ENCODE measurements around the gene AHDC1. TPM values are rescaled to one million over a fixed set of nuclear protein-coding genes. Genes with fewer than 3 reads are reported as not detected.

AHDC1 gene
- total and polyA plus RNA-seq, 10 of the 15 experiments (the other 5 are each of a cell fraction or from before 2014, with no cell fraction given), result 0.21 to 13.0 (median 1.4) TPM

GRCh38 chr1:27601771-27602461 lies 2.0 kb downstream of the AHDC1 start:
- ChIA-PET POLR2A (interaction anchor here (0.5 to 1.6 kb wide), 13 partner anchors 11 to 670 kb away, joined by 3 to 7 read pairs (median 3); no protein-coding TSS in a partner anchor), RAD21 (ENCODE audit: unreplicated experiment) (interaction anchor here (0.5 to 11.0 kb wide), 24 partner anchors 23 to 490 kb away, joined by 3 to 181 read pairs (median 4); partner anchors contain the start of genes FAM76A and STX12), CTCF (interaction anchor here (0.6 to 10.4 kb wide), 23 partner anchors 8 to 305 kb away, joined by 3 to 155 read pairs (median 4); no protein-coding TSS in a partner anchor), SMC1A (ENCODE audit: uncharacterized antibody, unreplicated experiment) (interaction anchor here (0.9 to 4.0 kb wide), 18 partner anchors 8 to 231 kb away, joined by 3 to 42 read pairs (median 4); partner anchors contain the start of gene IFI6)
- Histone ChIP-seq H3K79me2 (ENCODE audit: control insufficient read depth, insufficient read depth, low read length) (peaks cover 1% of the 10 kb centered on the region), H3K27me3 (replicated peaks in 1 of 2; ENCODE audit: control insufficient read depth in 2 of 2, insufficient read depth in 2 of 2, low read length in 1 of 2) (no peaks in the 10 kb centered on the region), H3K4me2 (ENCODE audit: control insufficient read depth, insufficient read depth) (peak overlapping the region; percentile 88), H3K9ac (ENCODE audit: control insufficient read depth, insufficient read depth, low read length) (peak overlapping the region; percentile 53), H3K27ac (ENCODE audit: control insufficient read depth, insufficient read depth) (no peak overlapping the region), H3K4me1 (ENCODE audit: control insufficient read depth, insufficient read depth, low read length) (peaks cover 46% of the 10 kb centered on the region), H4K20me1 (ENCODE audit: control insufficient read depth, insufficient read depth) (0 out of 2 replicates have a peak, but pooled peaks cover 3% of the 10 kb centered on the region), H3K9me3 (replicated peaks; ENCODE audit: control insufficient read depth, insufficient read depth, low read length) (no peaks in the 10 kb centered on the region), H3K4me3 (peak overlapping the region; percentile 71), H3K36me3 (ENCODE audit: control insufficient read depth in 2 of 2, insufficient read depth in 2 of 2, low read length in 1 of 2) (no peaks in the 10 kb centered on the region; a peak in 2 of 4 replicates), H2AFZ (ENCODE audit: control insufficient read depth, low read depth, low read length) (no peak overlapping the region)
- intact Hi-C loops (cut with micrococcal nuclease; ENCODE audit: unreplicated experiment), result loop anchor here (10.0 kb wide), 1 partner anchor 117 kb away; no protein-coding TSS in a partner anchor
- peak; percentile 24 for ATAC-seq
- 35% methylated on average over 23 of the region's 23 CpGs for WGBS (ENCODE audit: insufficient coverage, insufficient replicate concordance, low lambda C conversion rate, missing lambda C conversion rate)
- DNase-seq (ENCODE audit: low read depth, low spot score), result no peak
- in situ Hi-C loops (cut with MboI), result no loop called here
- no peak for FAIRE-seq
- TF ChIP-seq SREBF1 (IDR thresholded peaks at IDR 0.05; ENCODE audit: low read length) (no peak), IKZF1 (conservative IDR thresholded peaks at IDR 0.05) (peak; percentile 66), SREBF2 (IDR thresholded peaks at IDR 0.05; ENCODE audit: low read length) (no peak), JUNB (IDR thresholded peaks at IDR 0.05) (no peak), ASH2L (IDR thresholded peaks at IDR 0.05; ENCODE audit: borderline replicate concordance, low read depth) (no peak), FOXK2 (IDR thresholded peaks at IDR 0.05) (no peak), EED (IDR thresholded peaks at IDR 0.05; ENCODE audit: low read depth) (peak; percentile 80), RUNX3 (IDR thresholded peaks at IDR 0.05; ENCODE audit: low read length) (peak; percentile 62), DPF2 (IDR thresholded peaks at IDR 0.05) (peak; percentile 51; the same call in 1 of the 2 replicates), BMI1 (IDR thresholded peaks at IDR 0.05; ENCODE audit: borderline replicate concordance) (no peak), BCL3 (IDR thresholded peaks at IDR 0.05; ENCODE audit: borderline replicate concordance, insufficient read depth, low read depth, low read length, poor library complexity, severe bottlenecking) (peak; percentile 44), GATAD2B (conservative IDR thresholded peaks at IDR 0.05; ENCODE audit: low read depth) (peak; percentile 78), CEBPB (IDR thresholded peaks at IDR 0.05; ENCODE audit: borderline replicate concordance in 1 of 2, low read depth in 2 of 2, low read length in 2 of 2) (no peak), EGR1 (IDR thresholded peaks at IDR 0.05; ENCODE audit: borderline replicate concordance in 1 of 2, low read depth in 2 of 2, low read length in 2 of 2) (peak in 1 of 2 experiments; percentile 86; a peak in 1 of 3 replicates), RB1 (IDR thresholded peaks at IDR 0.05; ENCODE audit: borderline replicate concordance) (0 out of 2 replicates have a peak, but pooled peaks have one; percentile 55), IKZF2 (IDR thresholded peaks at IDR 0.05) (peak; percentile 37 to 56; a peak in 2 of 4 replicates), NR2F1 (conservative IDR thresholded peaks at IDR 0.05) (0 out of 2 replicates have a peak, but pooled peaks have one; percentile 29), TCF7 (IDR thresholded peaks at IDR 0.05; ENCODE audit: borderline replicate concordance) (no peak), NFIC (IDR thresholded peaks at IDR 0.05; ENCODE audit: low read depth, low read length) (no peak)
- no TSS peak for BruUV-seq (replicated peaks)
